Panc1 (cell line): Measurements from ENCODE around the gene ARID4A. TPM values are rescaled to one million over a fixed set of nuclear protein-coding genes. Genes with fewer than 3 reads are reported as not detected.

Experiments used
- ATAC-seq: fragments of 200-7000 bp; cut with Tn5 transposase; 2 replicates; pipeline ENCODE4 v1.9.1; 2020; ENCODE audit warnings: mild to moderate bottlenecking, moderate library complexity
- BruUV-seq: library from RNA; stranded (reverse); fragments of 400-500 nt; replicated peaks from 2 replicates; lab custom pipeline; 2021; lab: Mats Ljungman, UMichigan
- CTCF ChIA-PET: fragments of 300-600 bp; sonication (Branson Sonifier 250); formaldehyde crosslinking; loops from one replicate; lab custom pipeline; 2022; ENCODE audit warnings: antibody characterized with exemption; lab: Charles Lee
- POLR2A ChIA-PET: fragments of 300-600 bp; sonication (Branson Sonifier 250); formaldehyde crosslinking; loops from one replicate; lab custom pipeline; 2022; ENCODE audit warnings: antibody characterized with exemption; lab: Charles Lee
- DNase-seq: peaks from one replicate; pipeline ENCODE4 v3.0.0-alpha.2; 2010; ENCODE audit warnings: low read depth, low spot score
- H3K27ac ChIP-seq: 2 replicates; pipeline ENCODE4 v1.5.1; 2011; ENCODE audit warnings: mild to moderate bottlenecking, low read length, inconsistent platforms
- H3K27me3 ChIP-seq: fragments of 200-500 bp; sonication (Bioruptor generic); 2 replicates; pipeline ENCODE4 v1.6.0; 2014; ENCODE audit warnings: low read length, inconsistent platforms; ENCODE audit not compliant: control insufficient read depth, insufficient read depth
- H3K36me3 ChIP-seq: fragments of 200-500 bp; sonication (Bioruptor generic); 2 replicates; pipeline ENCODE4 v1.5.1; 2014; ENCODE audit warnings: inconsistent platforms, mild to moderate bottlenecking, low read length, moderate library complexity; ENCODE audit not compliant: control insufficient read depth, insufficient read depth
- H3K4me1 ChIP-seq: 2 replicates; pipeline ENCODE4 v1.5.1; 2011; ENCODE audit warnings: inconsistent platforms, mild to moderate bottlenecking, low read length, moderate library complexity; ENCODE audit not compliant: control insufficient read depth, insufficient read depth
- H3K4me3 ChIP-seq, 2 experiments: 2 replicates each; pipeline ENCODE4 v1.5.1; 2011 to 2012; ENCODE audit warnings: low read depth in 2 of 2, low read length in 2 of 2, mild to moderate bottlenecking in 2 of 2, inconsistent platforms in 1 of 2, moderate library complexity in 1 of 2
- H3K9me3 ChIP-seq: fragments of 200-500 bp; sonication (Bioruptor generic); 2 replicates; pipeline ENCODE4 v1.5.1; 2014; ENCODE audit warnings: low read depth, mild to moderate bottlenecking, inconsistent platforms, low read length, moderate library complexity; ENCODE audit not compliant: control insufficient read depth, insufficient read depth
- POLR2AphosphoS5 ChIP-seq: IDR thresholded peaks from 2 replicates; pipeline ENCODE4 v1.6.1; 2012; ENCODE audit warnings: mild to moderate bottlenecking, low read depth, low read length, moderate library complexity
- REST ChIP-seq, 2 experiments: IDR thresholded peaks; 2 replicates each; pipeline ENCODE4 v1.6.1; 2011 to 2012; ENCODE audit warnings: low read depth in 2 of 2, control low read depth in 1 of 2, low read length in 1 of 2, mild to moderate bottlenecking in 1 of 2, moderate library complexity in 1 of 2; ENCODE audit not compliant: insufficient read depth in 1 of 2
- SIN3A ChIP-seq: IDR thresholded peaks from 2 replicates; pipeline ENCODE4 v1.6.1; 2012; ENCODE audit warnings: low read depth, mild to moderate bottlenecking, low read length, moderate library complexity, borderline replicate concordance; ENCODE audit not compliant: insufficient read depth
- TCF7L2 ChIP-seq: IDR thresholded peaks from 2 replicates; pipeline ENCODE4 v1.6.1; 2011; ENCODE audit warnings: mild to moderate bottlenecking, low read depth, low read length, inconsistent platforms
- in situ Hi-C: cut with HindIII; loops from 2 replicates; pipeline ENCODE4 v1.10.0; 2016; ENCODE audit warnings: low sequenced_read_pairs, low pct_unique_long_range_greater_than_20kb
- intact Hi-C: fragments of 100-400 bp; cut with micrococcal nuclease; formaldehyde crosslinking; loops from one replicate; pipeline ENCODE4 v1.10.0; 2022; ENCODE audit not compliant: unreplicated experiment
- total RNA-seq: library from RNA; stranded (reverse); gene quantifications from one replicate; pipeline ENCODE4 v1.2.1, GENCODE V29; 2021; ENCODE audit not compliant: unreplicated experiment
- TF ChIP-seq, protein P1 (sequence below): fragments of 450-650 bp; IDR thresholded peaks from 2 replicates; pipeline ENCODE4 v1.5.1; 2017; ENCODE audit warnings: mild to moderate bottlenecking

ARID4A gene
- total RNA-seq, 1 experiment from 2014 or later, result 11.4 TPM

DNA sequence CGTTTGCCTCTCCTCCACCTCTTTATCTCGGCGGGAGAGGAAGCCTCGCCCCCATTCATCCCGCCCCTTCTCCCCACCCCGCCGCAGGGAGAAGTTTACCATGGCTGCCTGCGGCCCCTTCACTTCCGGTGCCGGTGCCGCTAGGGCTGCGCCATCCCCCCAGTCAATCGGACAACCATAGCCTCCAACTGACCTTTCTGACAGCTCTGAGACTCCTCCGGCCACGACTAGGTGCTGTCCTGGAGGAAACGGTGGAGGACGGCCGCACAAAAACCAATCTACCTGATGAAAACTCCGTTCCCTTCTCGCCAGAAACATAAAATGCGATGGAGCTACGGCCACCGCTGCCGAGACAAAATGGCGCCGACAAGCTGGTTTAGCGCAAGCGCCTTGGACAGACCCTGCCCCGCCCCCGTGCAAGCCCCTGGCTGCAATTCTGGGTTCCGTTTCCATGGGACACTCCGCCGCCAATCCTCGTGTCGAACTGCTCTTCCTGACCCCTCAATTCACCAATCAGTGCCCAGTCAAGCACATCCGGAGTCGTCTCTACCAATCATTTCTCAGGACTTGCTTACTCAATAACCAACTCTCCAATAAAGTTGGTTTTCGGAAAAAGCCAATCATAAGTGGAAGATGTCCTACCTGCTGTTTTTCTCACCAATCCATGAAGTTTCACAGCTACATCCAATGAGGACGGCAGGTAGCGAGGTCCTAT is 436 bp upstream of the ARID4A start:
- POLR2A ChIA-PET, result interaction anchor here (0.8 kb wide), 1 partner anchor 28 kb away, joined by 18 read pairs; no protein-coding TSS in a partner anchor

More for the DNA sequence above, 436 bp upstream of the ARID4A start:
- H3K9me3 ChIP-seq, result no peaks in the 10 kb centered on the region
- DNase-seq (peak; percentile 98), ATAC-seq (peak; percentile 95)
- H3K36me3 ChIP-seq, result peaks cover 18% of the 10 kb centered on the region
- no TSS peak for BruUV-seq
- CTCF ChIA-PET, result interaction anchor here (0.6 kb wide), 1 partner anchor 23 kb away, joined by 6 read pairs; no protein-coding TSS in a partner anchor
- intact Hi-C loops (no loop called here), in situ Hi-C loops (no loop called here)
- H3K4me1 ChIP-seq, result peaks cover 7% of the 10 kb centered on the region; the same call in 1 of the 2 replicates
- peak overlapping the region; percentile 99 for H3K4me3 ChIP-seq
- peak overlapping the region; percentile 93 for H3K27ac ChIP-seq
- no peaks in the 10 kb centered on the region for H3K27me3 ChIP-seq
- TF ChIP-seq SIN3A (0 out of 2 replicates have a peak, but pooled peaks have one; percentile 27), TCF7L2 (no peak), REST (IDR thresholded peaks at IDR 0.05; ENCODE audit: insufficient read depth in 1 of 2, low read depth in 2 of 2, low read length in 1 of 2) (no peak; a peak in 1 of 4 replicates), POLR2AphosphoS5 (peak; percentile 75)
- TF ChIP-seq, protein P1, sequence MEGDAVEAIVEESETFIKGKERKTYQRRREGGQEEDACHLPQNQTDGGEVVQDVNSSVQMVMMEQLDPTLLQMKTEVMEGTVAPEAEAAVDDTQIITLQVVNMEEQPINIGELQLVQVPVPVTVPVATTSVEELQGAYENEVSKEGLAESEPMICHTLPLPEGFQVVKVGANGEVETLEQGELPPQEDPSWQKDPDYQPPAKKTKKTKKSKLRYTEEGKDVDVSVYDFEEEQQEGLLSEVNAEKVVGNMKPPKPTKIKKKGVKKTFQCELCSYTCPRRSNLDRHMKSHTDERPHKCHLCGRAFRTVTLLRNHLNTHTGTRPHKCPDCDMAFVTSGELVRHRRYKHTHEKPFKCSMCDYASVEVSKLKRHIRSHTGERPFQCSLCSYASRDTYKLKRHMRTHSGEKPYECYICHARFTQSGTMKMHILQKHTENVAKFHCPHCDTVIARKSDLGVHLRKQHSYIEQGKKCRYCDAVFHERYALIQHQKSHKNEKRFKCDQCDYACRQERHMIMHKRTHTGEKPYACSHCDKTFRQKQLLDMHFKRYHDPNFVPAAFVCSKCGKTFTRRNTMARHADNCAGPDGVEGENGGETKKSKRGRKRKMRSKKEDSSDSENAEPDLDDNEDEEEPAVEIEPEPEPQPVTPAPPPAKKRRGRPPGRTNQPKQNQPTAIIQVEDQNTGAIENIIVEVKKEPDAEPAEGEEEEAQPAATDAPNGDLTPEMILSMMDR, result no peak
